ENCODE measurements around the gene FDPS. TPM values are rescaled to one million over a fixed set of nuclear protein-coding genes. Genes with fewer than 3 reads are reported as not detected.
A peak's percentile ranks its signal among the peaks of the same experiment; 100 is the strongest.

FDPS gene
- total RNA-seq, 1 donor from 2014 or later, result 324 TPM

GRCh38 chr1:155316922-155317321 is 8.3 kb downstream of the FDPS start:
- intact Hi-C loops (cut with micrococcal nuclease), result no loop called here
- no peak for DNase-seq
- Mint-ChIP-seq H3K9me3 (no peaks in the 10 kb centered on the region), H3K4me1 (peaks cover 33% of the 10 kb centered on the region), H3K4me3 (no peak overlapping the region), H3K27me3 (no peaks in the 10 kb centered on the region), H3K36me3 (ENCODE audit: low read depth) (peaks cover 59% of the 10 kb centered on the region), H3K27ac (no peak overlapping the region)

GRCh38 chr1:155318082-155318481 is 9.4 kb downstream of the FDPS start:
- Mint-ChIP-seq H3K4me3 (no peak overlapping the region), H3K9me3 (no peaks in the 10 kb centered on the region), H3K4me1 (peaks cover 32% of the 10 kb centered on the region), H3K36me3 (ENCODE audit: low read depth) (peaks cover 54% of the 10 kb centered on the region), H3K27ac (no peak overlapping the region), H3K27me3 (no peaks in the 10 kb centered on the region)
- intact Hi-C loops (cut with micrococcal nuclease), result no loop called here
- no peak for DNase-seq

- no peak overlapping the region for H3K4me3 Mint-ChIP-seq
These were observed 10.9 kb downstream of the FDPS start for GRCh38 chr1:155319536-155319935.

GRCh38 chr1:155320252-155320651 is 11.6 kb downstream of the FDPS start:
- no peak for DNase-seq
- Mint-ChIP-seq H3K9me3 (no peaks in the 10 kb centered on the region), H3K27ac (no peak overlapping the region), H3K36me3 (ENCODE audit: low read depth) (peaks cover 39% of the 10 kb centered on the region), H3K4me1 (peaks cover 28% of the 10 kb centered on the region), H3K4me3 (peak overlapping the region; percentile 80), H3K27me3 (no peaks in the 10 kb centered on the region)
- intact Hi-C loops (cut with micrococcal nuclease), result loop anchor here (5.0 to 10.0 kb wide), 5 partner anchors 113 to 427 kb away; partner anchors contain the start of genes CKS1B, KRTCAP2, MTX1 and SHC1

More at GRCh38 chr1:155319536-155319935, 10.9 kb downstream of the FDPS start:
- H3K36me3 Mint-ChIP-seq (ENCODE audit: low read depth), result peaks cover 45% of the 10 kb centered on the region
- H3K27ac Mint-ChIP-seq, result no peak overlapping the region
- peaks cover 26% of the 10 kb centered on the region for H3K4me1 Mint-ChIP-seq
- H3K9me3 Mint-ChIP-seq, result no peaks in the 10 kb centered on the region
- no peak for DNase-seq
- H3K27me3 Mint-ChIP-seq, result no peaks in the 10 kb centered on the region
- intact Hi-C loops (cut with micrococcal nuclease), result no loop called here

GRCh38 chr1:155320661-155321617 is 12.3 kb downstream of the FDPS start, which contains the start of gene RUSC1:
Gene RUSC1 (plus strand): TSS chr1:155320894. CDS start chr1:155321774, 880 bp downstream.
- Mint-ChIP-seq H3K9me3 (no peaks in the 10 kb centered on the region), H3K36me3 (ENCODE audit: low read depth) (peaks cover 37% of the 10 kb centered on the region), H3K27me3 (no peaks in the 10 kb centered on the region), H3K4me1 (peaks cover 33% of the 10 kb centered on the region), H3K4me3 (peak within 1 kb of the TSS; percentile 91), H3K27ac (peak within 1 kb of the TSS; percentile 25)
- peak; percentile 95 for DNase-seq
- intact Hi-C loops (cut with micrococcal nuclease), result loop anchor here (5.0 to 10.0 kb wide), 5 partner anchors 114 to 426 kb away; partner anchors contain the start of genes CKS1B, KRTCAP2, MTX1 and SHC1

GRCh38 chr1:155321639-155322503 is 13.2 kb downstream of the FDPS start:
- no peaks in the 10 kb centered on the region for H3K27me3 Mint-ChIP-seq
- intact Hi-C loops (cut with micrococcal nuclease), result loop anchor here (5.0 to 10.0 kb wide), 5 partner anchors 115 to 425 kb away; partner anchors contain the start of genes CKS1B, KRTCAP2, MTX1 and SHC1
- peak overlapping the region; percentile 91 for H3K4me3 Mint-ChIP-seq
- no peak for DNase-seq
- no peaks in the 10 kb centered on the region for H3K9me3 Mint-ChIP-seq
- peaks cover 31% of the 10 kb centered on the region for H3K36me3 Mint-ChIP-seq (ENCODE audit: low read depth)
- H3K27ac Mint-ChIP-seq, result peak overlapping the region; percentile 25
- peaks cover 37% of the 10 kb centered on the region for H3K4me1 Mint-ChIP-seq

GRCh38 chr1:155322571-155322952 is 13.9 kb downstream of the FDPS start:
- Mint-ChIP-seq H3K27me3 (no peaks in the 10 kb centered on the region), H3K4me3 (peak overlapping the region; percentile 91), H3K4me1 (peaks cover 35% of the 10 kb centered on the region), H3K9me3 (no peaks in the 10 kb centered on the region), H3K27ac (peak overlapping the region; percentile 15), H3K36me3 (ENCODE audit: low read depth) (peaks cover 29% of the 10 kb centered on the region)
- peak; percentile 75 for DNase-seq
- intact Hi-C loops (cut with micrococcal nuclease), result loop anchor here (5.0 to 10.0 kb wide), 5 partner anchors 115 to 425 kb away; partner anchors contain the start of genes CKS1B, KRTCAP2, MTX1 and SHC1

GRCh38 chr1:155322953-155323728 is 14.5 kb downstream of the FDPS start:
- Mint-ChIP-seq H3K4me1 (peaks cover 36% of the 10 kb centered on the region), H3K9me3 (no peaks in the 10 kb centered on the region), H3K36me3 (ENCODE audit: low read depth) (peaks cover 26% of the 10 kb centered on the region), H3K4me3 (peak overlapping the region; percentile 91), H3K27ac (peak overlapping the region; percentile 58), H3K27me3 (no peaks in the 10 kb centered on the region)
- peak; percentile 97 for DNase-seq
- intact Hi-C loops (cut with micrococcal nuclease), result loop anchor here (1.0 to 10.0 kb wide), 10 partner anchors 15 to 424 kb away; partner anchors contain the start of genes CKS1B, ENTREP3, FDPS and HCN3

GRCh38 chr1:155323729-155324036 is 15.0 kb downstream of the FDPS start:
- H3K9me3 Mint-ChIP-seq, result no peaks in the 10 kb centered on the region
- intact Hi-C loops (cut with micrococcal nuclease), result loop anchor here (1.0 to 10.0 kb wide), 11 partner anchors 15 to 424 kb away; partner anchors contain the start of genes CKS1B, ENTREP3, FDPS and HCN3
- DNase-seq, result peak; percentile 96
- H3K4me1 Mint-ChIP-seq, result peaks cover 36% of the 10 kb centered on the region
- H3K27ac Mint-ChIP-seq, result peak overlapping the region; percentile 86
- H3K36me3 Mint-ChIP-seq (ENCODE audit: low read depth), result peaks cover 21% of the 10 kb centered on the region
- H3K27me3 Mint-ChIP-seq, result no peaks in the 10 kb centered on the region
- H3K4me3 Mint-ChIP-seq, result peak overlapping the region; percentile 91

- peak overlapping the region; percentile 86 for H3K27ac Mint-ChIP-seq
- intact Hi-C loops (cut with micrococcal nuclease), result loop anchor here (1.0 to 10.0 kb wide), 6 partner anchors 117 to 423 kb away; partner anchors contain the start of genes CKS1B, KRTCAP2, MSTO1 and MTX1
- H3K4me3 Mint-ChIP-seq, result peak overlapping the region; percentile 91
- H3K27me3 Mint-ChIP-seq, result no peaks in the 10 kb centered on the region
- peak; percentile 98 for DNase-seq
- H3K4me1 Mint-ChIP-seq, result peaks cover 36% of the 10 kb centered on the region
- H3K36me3 Mint-ChIP-seq (ENCODE audit: low read depth), result peaks cover 16% of the 10 kb centered on the region
- H3K9me3 Mint-ChIP-seq, result no peaks in the 10 kb centered on the region
These were observed 15.5 kb downstream of the FDPS start for GRCh38 chr1:155324037-155324716.

GRCh38 chr1:155324717-155325602 is 16.3 kb downstream of the FDPS start:
- Mint-ChIP-seq H3K4me3 (peak overlapping the region; percentile 91), H3K27ac (no peak overlapping the region), H3K9me3 (no peaks in the 10 kb centered on the region), H3K27me3 (no peaks in the 10 kb centered on the region), H3K36me3 (ENCODE audit: low read depth) (peaks cover 12% of the 10 kb centered on the region), H3K4me1 (peaks cover 34% of the 10 kb centered on the region)
- no peak for DNase-seq
- intact Hi-C loops (cut with micrococcal nuclease), result loop anchor here (1.0 to 10.0 kb wide), 6 partner anchors 118 to 422 kb away; partner anchors contain the start of genes CKS1B, KRTCAP2, MSTO1 and MTX1

Measured in activated CD4-positive, alpha-beta T cell treated with anti-CD3 and anti-CD28 coated beads, Interleukin-2, amount 10 ng/mL, durations not matched to agents 24 days and 14 days (primary cell).